H1 (cell line): Measurements from ENCODE around the gene BAK1. TPM values are rescaled to one million over a fixed set of nuclear protein-coding genes. Genes with fewer than 3 reads are reported as not detected.

Source experiments
- CTCF ChIA-PET: fragments of 300-600 bp; sonication (Branson Sonifier 250); formaldehyde crosslinking; loops from one replicate; lab custom pipeline; 2021; ENCODE audit not compliant: partially characterized antibody; lab: Charles Lee
- POLR2A ChIA-PET: fragments of 300-600 bp; sonication (Branson Sonifier 250); formaldehyde crosslinking; loops from one replicate; lab custom pipeline; 2021; ENCODE audit warnings: inconsistent platforms; ENCODE audit not compliant: partially characterized antibody; lab: Charles Lee
- DNase-seq, 2 experiments: peaks; one replicate each; pipeline versions ENCODE4 v3.0.0 to v3.0.0-alpha.2; 2010 to 2022; ENCODE audit warnings: low spot score in 2 of 2, low read depth in 1 of 2, mixed read lengths in 1 of 2
- FAIRE-seq: peaks from 2 replicates; lab custom pipeline; 2011; peaks lifted over from hg19 to GRCh38; lab: Jason Lieb, UNC
- H2AFZ ChIP-seq: 2 replicates; pipeline ENCODE4 v1.8.1; 2012; ENCODE audit warnings: low read length, inconsistent platforms
- H2AK5ac ChIP-seq: 2 replicates; pipeline ENCODE4 v1.6.1; 2013; ENCODE audit warnings: low read depth, low read length
- H2BK120ac ChIP-seq: replicated peaks from 2 replicates; pipeline ENCODE3; 2013; ENCODE audit warnings: low read depth, low read length, inconsistent platforms
- H2BK12ac ChIP-seq: 2 replicates; pipeline ENCODE4 v1.6.1; 2013; ENCODE audit warnings: low read depth, low read length
- H2BK15ac ChIP-seq: 2 replicates; pipeline ENCODE4 v1.6.1; 2013; ENCODE audit warnings: low read length
- H2BK20ac ChIP-seq: 2 replicates; pipeline ENCODE4 v1.6.1; 2013; ENCODE audit warnings: low read length
- H2BK5ac ChIP-seq: 2 replicates; pipeline ENCODE4 v1.6.1; 2013; ENCODE audit warnings: low read depth, low read length
- H3K14ac ChIP-seq: 2 replicates; pipeline ENCODE4 v1.6.1; 2013; ENCODE audit warnings: inconsistent platforms; ENCODE audit not compliant: insufficient read length
- H3K18ac ChIP-seq: 2 replicates; pipeline ENCODE4 v1.6.1; 2013; ENCODE audit warnings: low read length; ENCODE audit errors: extremely low read depth
- H3K23ac ChIP-seq: 2 replicates; pipeline ENCODE4 v1.6.1; 2013; ENCODE audit warnings: inconsistent platforms; ENCODE audit not compliant: insufficient read length
- H3K23me2 ChIP-seq: 2 replicates; pipeline ENCODE4 v1.6.1; 2013; ENCODE audit warnings: low read depth, low read length
- H3K27ac ChIP-seq: 2 replicates; pipeline ENCODE4 v1.6.1; 2011; ENCODE audit warnings: low read depth, low read length, inconsistent platforms
- H3K27me3 ChIP-seq, 4 experiments: replicated peaks in 1 of 4; 1 replicate in 1 of 4; 2 replicates in 3 of 4; pipeline versions ENCODE4 v1.6.1 to v1.8.1; 2011 to 2013; ENCODE audit warnings: low read length in 3 of 4, mild to moderate bottlenecking in 3 of 4, inconsistent platforms in 2 of 4, mixed read lengths in 2 of 4, moderate library complexity in 1 of 4; ENCODE audit not compliant: control insufficient read depth in 3 of 4, insufficient read depth in 3 of 4; ENCODE audit errors: extremely low read depth in 1 of 4
- H3K36me3 ChIP-seq, 4 experiments: 2 replicates each; pipeline versions ENCODE4 v1.6.1 to v1.8.1; 2011 to 2013; ENCODE audit warnings: mild to moderate bottlenecking in 4 of 4, low read length in 3 of 4, moderate library complexity in 2 of 4, control low read depth in 1 of 4, inconsistent platforms in 1 of 4; ENCODE audit not compliant: insufficient read depth in 4 of 4, control insufficient read depth in 2 of 4
- H3K4ac ChIP-seq: replicated peaks from 2 replicates; pipeline ENCODE3; 2013; ENCODE audit warnings: low read length, low read depth, mixed read lengths, inconsistent platforms; ENCODE audit not compliant: insufficient read length
- H3K4me1 ChIP-seq, 4 experiments: replicated peaks in 1 of 4; 1 replicate in 1 of 4; 2 replicates in 3 of 4; pipeline versions ENCODE4 v1.6.1 to v1.8.1; 2011 to 2013; ENCODE audit warnings: low read length in 3 of 4, inconsistent platforms in 2 of 4, mixed read lengths in 1 of 4; ENCODE audit not compliant: insufficient read depth in 4 of 4, control insufficient read depth in 3 of 4
- H3K4me2 ChIP-seq, 2 experiments: 2 replicates each; pipeline versions ENCODE4 v1.6.1 to v1.8.1; 2011 to 2013; ENCODE audit warnings: low read depth in 2 of 2, low read length in 2 of 2, control low read depth in 1 of 2, inconsistent platforms in 1 of 2, mild to moderate bottlenecking in 1 of 2; ENCODE audit not compliant: insufficient read depth in 1 of 2
- H3K4me3 ChIP-seq, 4 experiments: fragments of 200-600, 300-600 bp in 1 of 4; sonication (generic), shearing (Covaris generic), sonication (Bioruptor Twin) in 1 of 4; 2 replicates each; pipeline versions ENCODE4 v1.5.1 to v1.8.1; 2011 to 2016; ENCODE audit warnings: low read length in 4 of 4, low read depth in 3 of 4, control low read depth in 2 of 4, inconsistent platforms in 2 of 4, mild to moderate bottlenecking in 2 of 4, mixed read lengths in 1 of 4, moderate library complexity in 1 of 4; ENCODE audit not compliant: insufficient read depth in 2 of 4; ENCODE audit errors: extremely low read depth in 1 of 4
- H3K56ac ChIP-seq: replicated peaks from 2 replicates; pipeline ENCODE3; 2013; ENCODE audit warnings: low read depth, mild to moderate bottlenecking, mixed read lengths, low read length, inconsistent platforms; ENCODE audit not compliant: insufficient read length
- H3K79me1 ChIP-seq: 2 replicates; pipeline ENCODE4 v1.6.1; 2013; ENCODE audit warnings: low read depth, low read length, control low read depth
- H3K79me2 ChIP-seq, 2 experiments: 2 replicates each; pipeline versions ENCODE4 v1.6.1 to v1.8.1; 2012 to 2013; ENCODE audit warnings: low read length in 2 of 2, mild to moderate bottlenecking in 2 of 2, inconsistent platforms in 1 of 2; ENCODE audit not compliant: insufficient read depth in 2 of 2, control insufficient read depth in 1 of 2
- H3K9ac ChIP-seq, 4 experiments: replicated peaks in 1 of 4; 1 replicate in 1 of 4; 2 replicates in 3 of 4; pipeline versions ENCODE4 v1.6.1 to v1.8.1; 2011 to 2013; ENCODE audit warnings: low read depth in 3 of 4, low read length in 3 of 4, control low read depth in 2 of 4, mild to moderate bottlenecking in 2 of 4, moderate library complexity in 2 of 4, inconsistent platforms in 1 of 4; ENCODE audit errors: extremely low read depth in 1 of 4
- H3K9me3 ChIP-seq, 2 experiments: 2 replicates each; pipeline versions ENCODE4 v1.6.1 to v1.8.1; 2012 to 2013; ENCODE audit warnings: mild to moderate bottlenecking in 2 of 2, moderate library complexity in 2 of 2, control low read depth in 1 of 2, inconsistent platforms in 1 of 2, low read depth in 1 of 2, low read length in 1 of 2, mixed read lengths in 1 of 2; ENCODE audit not compliant: insufficient read depth in 2 of 2
- H4K20me1 ChIP-seq, 2 experiments: replicated peaks in 1 of 2; 2 replicates each; pipeline versions ENCODE3 to v1.8.1; 2011 to 2013; ENCODE audit warnings: inconsistent platforms in 2 of 2, low read length in 2 of 2, mild to moderate bottlenecking in 1 of 2; ENCODE audit not compliant: insufficient read depth in 2 of 2, control insufficient read depth in 1 of 2
- H4K5ac ChIP-seq: 2 replicates; pipeline ENCODE4 v1.6.1; 2013; ENCODE audit warnings: low read length, low read depth, mixed read lengths, inconsistent platforms; ENCODE audit not compliant: insufficient read length
- H4K8ac ChIP-seq: 2 replicates; pipeline ENCODE4 v1.8.0; 2013; ENCODE audit warnings: mild to moderate bottlenecking, moderate library complexity, low read length, inconsistent platforms; ENCODE audit not compliant: insufficient read depth; ENCODE audit errors: extremely low read depth
- H4K91ac ChIP-seq: replicated peaks from 2 replicates; pipeline ENCODE3; 2013; ENCODE audit warnings: low read length, mixed read lengths, inconsistent platforms; ENCODE audit not compliant: insufficient read length
- ASH2L ChIP-seq: fragments of 200-600, 300-600 bp; sonication (generic); IDR thresholded peaks from one replicate; pipeline ENCODE4 v1.7.1; 2017; ENCODE audit warnings: low read length
- POLR2AphosphoS5 ChIP-seq: IDR thresholded peaks from 2 replicates; pipeline ENCODE4 v1.6.1; 2011; ENCODE audit warnings: low read depth, low read length
- SIN3A ChIP-seq, 2 experiments: IDR thresholded peaks in 1 of 2; conservative IDR thresholded peaks in 1 of 2; 2 replicates each; pipeline ENCODE4 v1.6.1; 2011 to 2012; ENCODE audit warnings: low read length in 2 of 2, improper control_type of control experiment in 1 of 2, low read depth in 1 of 2, mild to moderate bottlenecking in 1 of 2
- SIRT6 ChIP-seq: IDR thresholded peaks from one replicate; pipeline ENCODE4 v1.7.1; 2012; ENCODE audit warnings: low read length, inconsistent platforms
- SP1 ChIP-seq: IDR thresholded peaks from 2 replicates; pipeline ENCODE4 v1.6.1; 2011; ENCODE audit warnings: low read depth, low read length
- SP4 ChIP-seq: IDR thresholded peaks from 2 replicates; pipeline ENCODE4 v1.6.1; 2012; ENCODE audit warnings: low read length, inconsistent platforms
- TBP ChIP-seq: IDR thresholded peaks from 2 replicates; pipeline ENCODE4 v1.6.1; 2011; ENCODE audit warnings: low read depth, low read length, improper control_type of control experiment
- WGBS, 2 experiments: shearing (Covaris generic) in 1 of 2; methylation state at CpG; one replicate each; pipeline versions ENCODE4 v1.1.6 to v1.1.7; 2013 to 2015; ENCODE audit warnings: low lambda C conversion rate in 2 of 2, mixed read lengths in 2 of 2, inconsistent platforms in 1 of 2, low coverage in 1 of 2, missing lambda C conversion rate in 1 of 2; ENCODE audit not compliant: insufficient replicate concordance in 2 of 2, insufficient coverage in 1 of 2, insufficient read length in 1 of 2; ENCODE audit errors: extremely low coverage in 1 of 2, missing lambda C conversion rate in 1 of 2; 5-methylcytosine and 5-hydroxymethylcytosine counted together
- polyA plus RNA-seq, 7 experiments: library from polyadenylated mRNA; depleted of rRNA in 3 of 7; stranded (reverse) in 5 of 7; unstranded in 2 of 7; fragments of >200 nt in 5 of 7; fragments of 200-250 nt in 2 of 7; gene quantifications; 1 replicate in 5 of 7; 2 replicates in 1 of 7; 4 replicates in 1 of 7; pipeline versions ENCODE4 v1.2.1 to v1.2.3, GENCODE V29; 2011 to 2013; ENCODE audit warnings: missing spikeins in 2 of 7, mixed read lengths in 2 of 7
- total RNA-seq: library from RNA; stranded (reverse); fragmentation: NEBNext Ultra II Directional; extraction: Animal tissue kit (Norgen Biotek cat#: 25700); gene quantifications from 2 replicates; pipeline ENCODE4 v1.2.1, GENCODE V29; 2021

Gene BAK1
- total and polyA plus RNA-seq, 2 of the 8 experiments (the other 6 are each of a cell fraction or from before 2014, with no cell fraction given), result 43.3 to 43.4 TPM

- H3K79me1 ChIP-seq, result peaks cover 23% of the 10 kb centered on the region
- H3K18ac ChIP-seq, result no peak overlapping the region
- peak overlapping the region in 1 of 2 experiments; percentile 87; a peak in 2 of 4 replicates for H3K4me2 ChIP-seq
- H3K36me3 ChIP-seq, result peaks cover 0 to 2% (median 0%) of the 10 kb centered on the region in 4 experiments; a peak in 2 of 8 replicates
- H2BK120ac ChIP-seq, result no peak overlapping the region
- no peak overlapping the region for H4K91ac ChIP-seq
- H3K14ac ChIP-seq, result no peak overlapping the region
- no peak overlapping the region for H2BK5ac ChIP-seq
- CTCF ChIA-PET, result interaction anchor here (0.6 to 10.4 kb wide), 7 partner anchors 7 to 115 kb away, joined by 3 to 70 read pairs (median 12); no protein-coding TSS in a partner anchor
- H3K27me3 ChIP-seq, result peaks cover 0 to 3% (median 1%) of the 10 kb centered on the region in 4 experiments; a peak in 3 of 7 replicates
- TF ChIP-seq SP4 (no peak), SP1 (no peak), ASH2L (no peak), POLR2AphosphoS5 (no peak), TBP (no peak), SIN3A (conservative IDR thresholded peaks at IDR 0.05 in 1 of 2, IDR thresholded peaks at IDR 0.05 in 1 of 2; ENCODE audit: low read depth in 1 of 2, low read length in 2 of 2) (no peak), SIRT6 (no peak)
- 82% methylated on average over 6 of the region's 6 CpGs; no CpG with 5 or more reads in 1 of the 2 experiments for WGBS, 2 experiments
- no peak overlapping the region for H2BK15ac ChIP-seq
- H3K4me3 ChIP-seq, result no peak overlapping the region
- H2AK5ac ChIP-seq, result no peak overlapping the region
- peaks cover 4 to 45% of the 10 kb centered on the region in 2 experiments; a peak in 3 of 4 replicates for H3K79me2 ChIP-seq
- H3K56ac ChIP-seq, result no peak overlapping the region
- no peak overlapping the region for H3K4ac ChIP-seq
- DNase-seq, result no peak
- H3K23ac ChIP-seq, result no peak overlapping the region
- H3K23me2 ChIP-seq, result peaks cover 20% of the 10 kb centered on the region
- no peak overlapping the region for H4K5ac ChIP-seq
- peaks cover 0 to 16% of the 10 kb centered on the region in 2 experiments for H4K20me1 ChIP-seq
- H3K27ac ChIP-seq, result no peak overlapping the region
- no peak overlapping the region for H2AFZ ChIP-seq
- H3K9me3 ChIP-seq, result no peaks in the 10 kb centered on the region
- no peak overlapping the region for H3K9ac ChIP-seq
- no peak for FAIRE-seq
- no peak overlapping the region for H4K8ac ChIP-seq
- peaks cover 6 to 26% (median 18%) of the 10 kb centered on the region in 4 experiments for H3K4me1 ChIP-seq
- POLR2A ChIA-PET, result interaction anchor here (1.0 to 4.7 kb wide), 2 partner anchors 9 to 26 kb away, joined by 3 to 28 read pairs; no protein-coding TSS in a partner anchor
- H2BK12ac ChIP-seq, result no peak overlapping the region
- no peak overlapping the region for H2BK20ac ChIP-seq
Measured at GRCh38 chr6:33623895-33624381, 43.9 kb upstream of the BAK1 start.
